Choroid plexus epithelial cell (primary cell): Measurements from ENCODE around the gene WBP2.
A peak's percentile ranks its signal among the peaks of the same experiment; 100 is the strongest.
"Not testable (repeated sequence)": the region's sequence is repeated elsewhere in the genome, so short reads cannot be mapped to it uniquely, and the experiment has no call there.

Experiments used
- DNase-seq: peaks from one replicate; pipeline ENCODE4 v3.0.0-alpha.2; 2010; ENCODE audit warnings: low read depth
- H3K4me3 ChIP-seq: 2 replicates; pipeline ENCODE4 v1.5.1; 2011; ENCODE audit warnings: low read depth, mild to moderate bottlenecking, control low read depth, low read length, moderate library complexity
- TF ChIP-seq, protein P1 (sequence below): conservative IDR thresholded peaks from 2 replicates; pipeline ENCODE4 v1.5.1; 2011; ENCODE audit warnings: low read depth, mild to moderate bottlenecking, control low read depth, inconsistent platforms, low read length, moderate library complexity

The WBP2 gene

DNA sequence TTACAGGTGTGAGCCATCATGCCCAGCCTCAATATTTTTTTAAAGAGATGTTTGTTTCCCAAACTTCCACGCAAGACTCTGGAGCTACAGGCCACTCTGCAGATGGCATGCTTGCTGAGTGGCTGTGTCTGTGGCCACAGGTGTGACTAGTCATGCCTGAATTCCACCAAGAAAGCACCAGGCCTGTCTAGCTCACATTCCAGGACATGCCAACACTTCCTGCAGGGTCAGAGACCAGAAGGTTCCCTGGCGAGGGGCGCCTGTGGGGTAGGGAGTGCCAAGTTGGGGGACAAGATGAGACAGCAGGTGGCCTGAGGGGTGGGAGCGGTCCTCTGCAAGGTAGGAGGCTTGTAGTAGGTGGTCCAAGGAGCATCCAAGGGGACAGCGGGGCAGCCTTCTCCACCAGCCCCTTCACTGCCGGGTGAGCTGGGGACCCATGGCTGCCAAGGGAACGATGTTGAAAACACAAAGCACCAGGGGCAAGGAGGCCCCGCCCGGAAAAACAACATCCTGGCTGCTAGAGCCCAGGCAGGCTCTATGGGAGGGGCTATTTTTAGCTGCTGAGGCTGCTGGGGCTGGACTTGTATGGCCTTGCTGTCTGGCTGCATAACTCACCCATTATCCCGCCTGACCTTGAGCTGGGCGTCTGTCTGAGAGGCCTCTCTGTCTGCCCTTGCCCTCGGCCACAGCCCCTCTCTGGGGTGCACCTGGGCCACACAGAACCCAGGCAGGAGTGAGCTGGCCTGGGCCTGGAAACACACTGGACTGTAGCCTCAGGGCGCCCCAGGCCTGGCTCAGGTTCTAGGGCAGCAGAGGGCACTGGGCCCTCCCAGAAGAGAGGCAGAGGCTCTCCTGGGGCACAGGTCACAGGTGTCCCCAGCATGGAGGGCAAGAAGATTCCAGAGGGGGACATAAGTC is 17.6 kb upstream of the WBP2 start:
- DNase-seq, result peak; percentile 86
- TF ChIP-seq, protein P1, sequence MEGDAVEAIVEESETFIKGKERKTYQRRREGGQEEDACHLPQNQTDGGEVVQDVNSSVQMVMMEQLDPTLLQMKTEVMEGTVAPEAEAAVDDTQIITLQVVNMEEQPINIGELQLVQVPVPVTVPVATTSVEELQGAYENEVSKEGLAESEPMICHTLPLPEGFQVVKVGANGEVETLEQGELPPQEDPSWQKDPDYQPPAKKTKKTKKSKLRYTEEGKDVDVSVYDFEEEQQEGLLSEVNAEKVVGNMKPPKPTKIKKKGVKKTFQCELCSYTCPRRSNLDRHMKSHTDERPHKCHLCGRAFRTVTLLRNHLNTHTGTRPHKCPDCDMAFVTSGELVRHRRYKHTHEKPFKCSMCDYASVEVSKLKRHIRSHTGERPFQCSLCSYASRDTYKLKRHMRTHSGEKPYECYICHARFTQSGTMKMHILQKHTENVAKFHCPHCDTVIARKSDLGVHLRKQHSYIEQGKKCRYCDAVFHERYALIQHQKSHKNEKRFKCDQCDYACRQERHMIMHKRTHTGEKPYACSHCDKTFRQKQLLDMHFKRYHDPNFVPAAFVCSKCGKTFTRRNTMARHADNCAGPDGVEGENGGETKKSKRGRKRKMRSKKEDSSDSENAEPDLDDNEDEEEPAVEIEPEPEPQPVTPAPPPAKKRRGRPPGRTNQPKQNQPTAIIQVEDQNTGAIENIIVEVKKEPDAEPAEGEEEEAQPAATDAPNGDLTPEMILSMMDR, result no peak
- no peak overlapping the region for H3K4me3 ChIP-seq

DNA sequence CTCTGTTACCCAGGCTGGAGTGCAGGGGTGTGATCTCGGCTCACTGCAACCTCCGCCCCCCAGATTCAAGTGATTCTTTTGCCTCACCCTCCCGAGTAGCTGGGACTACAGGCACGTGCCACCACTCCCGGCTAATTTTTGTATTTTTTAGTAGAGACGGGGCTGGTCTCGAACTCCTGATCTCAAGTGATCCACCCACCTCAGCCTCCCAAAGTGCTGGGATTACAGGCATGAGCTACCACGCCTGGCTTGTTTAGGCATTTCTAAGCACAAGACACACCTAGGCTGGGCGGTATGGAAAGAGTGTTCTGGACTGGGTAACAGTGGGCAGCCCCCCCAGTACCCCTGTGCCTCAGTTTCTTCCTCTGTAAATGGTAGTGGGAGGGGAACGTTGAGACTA is 15.1 kb upstream of the WBP2 start:
- H3K4me3 ChIP-seq, DNase-seq: not testable (repeated sequence)

DNA sequence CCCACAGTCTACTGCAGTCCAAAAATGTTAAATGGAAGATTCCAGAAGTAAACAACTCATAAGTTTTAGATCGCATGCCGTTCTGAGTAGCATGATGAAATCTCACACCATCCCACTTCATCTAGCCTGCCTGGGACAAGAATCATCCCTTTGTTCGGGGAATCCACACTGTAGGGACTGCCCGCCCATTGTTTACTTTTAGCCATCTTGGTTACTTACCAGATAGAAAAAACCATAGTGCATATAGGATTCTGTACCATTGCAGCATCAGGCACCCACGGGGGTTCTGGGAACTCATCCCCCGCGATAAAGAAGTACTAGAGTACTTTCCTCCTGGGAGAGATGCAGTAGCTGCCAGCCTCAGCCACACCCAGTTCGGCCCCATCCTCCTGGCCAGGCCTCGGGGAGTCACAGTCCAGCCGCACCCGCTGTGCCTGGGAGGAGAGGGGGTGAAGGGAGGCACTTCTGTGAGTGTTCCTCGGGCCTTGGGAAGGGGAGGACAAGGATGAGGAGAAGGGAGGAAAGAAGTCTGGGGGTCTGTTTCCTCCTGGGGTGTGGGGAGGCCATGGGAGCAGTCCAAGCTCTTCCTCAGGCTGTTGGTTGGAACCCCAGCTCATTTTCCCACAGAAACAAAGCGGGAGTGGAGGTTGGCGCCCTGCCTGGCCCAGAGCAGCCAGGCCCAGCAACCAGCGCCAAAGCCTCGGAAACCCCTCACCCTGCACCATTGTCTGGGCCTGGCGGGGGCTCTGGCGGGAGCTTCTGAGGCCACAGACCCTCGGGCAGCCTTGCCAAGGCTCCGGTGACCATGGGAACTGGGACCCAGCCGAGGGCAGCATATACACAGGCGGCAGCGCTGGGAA is 14.4 kb upstream of the WBP2 start:
- TF ChIP-seq, protein P1, result no peak
- H3K4me3 ChIP-seq, result no peak overlapping the region
- no peak for DNase-seq

DNA sequence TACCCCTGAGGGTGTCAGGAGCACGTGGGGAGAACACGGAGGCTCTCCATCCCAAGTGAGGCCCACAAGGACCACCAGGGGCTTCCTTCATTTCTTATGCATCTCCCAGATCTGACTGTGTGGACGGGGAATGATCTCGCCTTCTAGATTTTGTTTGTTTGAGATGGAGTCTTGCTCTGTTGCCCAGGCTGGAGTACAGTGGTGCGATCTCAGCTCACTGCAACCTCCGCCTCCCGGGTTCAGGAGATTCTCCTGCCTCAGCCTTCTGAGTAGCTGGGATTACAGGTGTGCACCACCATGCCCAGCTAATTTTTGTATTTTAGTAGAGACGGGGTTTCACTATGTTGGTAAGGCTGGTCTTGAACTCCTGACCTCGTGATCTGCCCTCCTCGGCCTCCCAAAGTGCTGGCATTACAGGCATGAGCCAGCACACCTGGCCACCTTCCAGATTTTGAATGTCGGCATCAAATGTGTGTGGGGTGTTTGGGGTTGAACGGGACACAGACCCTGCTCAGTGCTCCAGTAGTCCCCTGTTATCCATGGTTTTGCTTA is 13.7 kb upstream of the WBP2 start:
- H3K4me3 ChIP-seq, DNase-seq: not testable (repeated sequence)

DNA sequence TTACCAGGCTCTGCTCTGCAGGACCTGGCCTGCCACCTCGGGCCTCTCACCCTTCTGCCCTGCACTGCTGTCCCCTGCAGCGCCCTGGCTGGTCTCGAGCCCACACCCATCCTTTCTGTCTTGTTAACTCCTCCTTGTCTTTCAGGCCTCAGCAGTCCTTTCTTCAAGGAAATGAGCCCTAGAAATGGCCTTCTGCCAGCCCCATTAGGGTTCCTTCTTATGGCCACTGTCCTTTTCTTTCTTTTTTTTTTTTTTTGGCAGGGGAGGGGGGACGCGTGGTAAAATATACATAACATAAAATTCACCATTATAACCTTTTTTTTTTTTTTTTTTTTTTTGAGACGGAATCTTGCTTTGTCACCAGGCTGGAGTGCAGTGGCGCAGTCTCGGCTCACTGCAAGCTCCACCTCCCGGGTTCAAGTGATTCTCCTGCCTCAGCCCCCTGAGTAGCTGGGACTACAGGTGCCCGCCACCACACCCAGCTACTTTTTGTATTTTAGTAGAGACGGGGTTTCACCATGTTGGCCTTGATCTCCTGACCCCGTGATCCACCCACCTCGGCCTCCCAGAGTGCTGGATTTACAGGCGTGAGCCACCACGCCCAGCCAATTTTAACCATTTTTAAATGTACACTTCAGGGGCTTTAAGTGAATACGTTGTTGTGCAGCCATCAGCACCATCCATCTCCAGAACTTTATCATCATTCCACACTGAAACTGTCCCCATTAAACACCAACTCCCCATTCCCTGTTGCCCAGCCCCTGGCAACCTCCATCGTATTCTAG is 10.5 kb upstream of the WBP2 start:
- not testable (repeated sequence) for H3K4me3 ChIP-seq, DNase-seq

DNA sequence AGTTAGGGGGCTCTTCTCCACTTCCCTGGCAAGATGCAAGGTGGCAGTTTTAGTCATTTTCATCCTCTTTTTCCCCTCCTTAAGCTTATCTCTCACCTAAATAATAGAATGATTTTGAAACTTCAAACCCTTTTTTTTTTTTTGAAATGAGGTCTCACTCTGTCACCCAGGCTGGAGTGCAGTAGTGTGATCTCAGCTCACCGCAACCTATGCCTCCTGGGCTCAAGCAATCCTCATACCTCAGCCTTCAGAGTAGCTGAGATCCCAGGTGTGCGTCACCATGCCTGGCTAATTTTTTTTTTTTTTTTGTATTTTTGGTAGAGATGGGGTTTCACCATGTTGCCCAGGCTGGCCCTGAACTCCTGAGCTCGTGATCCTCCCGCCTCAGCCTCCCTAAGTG is 9.8 kb upstream of the WBP2 start:
- H3K4me3 ChIP-seq, DNase-seq: not testable (repeated sequence)

DNA sequence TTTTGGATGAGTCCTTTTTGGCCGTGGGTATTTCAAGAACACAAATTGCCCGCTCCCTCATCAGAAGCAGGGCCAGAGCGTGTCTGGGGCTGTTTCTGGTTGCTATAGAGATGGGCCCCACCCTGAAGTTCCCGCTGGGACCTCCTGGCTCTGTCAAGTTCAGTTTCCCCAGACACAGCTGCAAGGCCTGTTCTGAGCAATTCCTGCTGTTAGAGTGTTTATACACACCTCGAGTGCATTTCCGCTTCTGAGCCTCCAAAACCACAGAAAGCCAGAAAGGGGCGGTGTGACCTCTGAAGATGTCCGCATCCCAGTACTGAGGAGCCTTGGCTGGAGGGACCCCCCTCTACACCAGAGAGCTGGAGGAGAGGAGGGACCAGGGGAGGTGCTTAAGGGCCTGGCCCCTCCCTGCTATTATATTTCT is 9.3 kb upstream of the WBP2 start:
- TF ChIP-seq, protein P1, result no peak

DNA sequence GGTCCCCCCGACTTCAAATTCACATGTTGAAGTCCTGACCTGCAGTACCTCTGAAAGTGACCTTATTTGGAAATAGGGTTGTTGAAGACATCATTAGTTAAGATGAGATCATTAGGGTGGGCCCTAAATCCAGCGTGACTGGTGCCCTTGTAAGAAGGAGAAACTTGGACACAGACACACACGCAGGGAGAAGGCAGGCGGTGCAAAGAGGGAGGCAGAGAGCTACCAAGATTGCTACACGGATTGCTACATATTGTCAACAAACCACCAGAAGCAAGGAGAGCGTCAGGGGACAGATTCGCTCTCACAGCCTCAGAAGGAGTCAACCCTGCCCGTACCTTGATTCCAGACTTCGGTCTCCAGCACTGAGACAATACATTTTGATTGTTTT is 6.8 kb upstream of the WBP2 start:
- TF ChIP-seq, protein P1, result no peak
- no peak overlapping the region for H3K4me3 ChIP-seq
- no peak for DNase-seq

More for the DNA sequence above, 9.3 kb upstream of the WBP2 start:
- peak; percentile 97 for DNase-seq
- H3K4me3 ChIP-seq, result no peak overlapping the region

DNA sequence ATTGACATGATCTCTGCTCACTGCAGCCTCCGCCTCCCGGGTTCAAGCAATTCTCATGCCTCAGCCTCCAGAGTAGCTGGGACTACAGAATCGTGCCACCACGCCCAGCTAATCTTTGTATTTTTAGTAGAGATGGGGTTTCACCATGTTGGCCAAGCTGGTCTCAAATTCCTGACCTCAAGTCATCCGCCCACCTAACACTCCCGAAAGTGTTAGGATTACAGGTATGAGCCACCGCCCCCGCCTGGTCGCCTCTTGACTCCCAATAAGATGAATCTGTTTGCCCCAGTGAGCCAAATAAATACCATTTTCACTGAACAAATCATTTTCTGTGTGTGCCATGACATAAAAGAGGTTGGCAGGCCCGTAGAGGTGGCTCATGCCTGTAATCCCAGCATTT is 4.2 kb upstream of the WBP2 start:
- not testable (repeated sequence) for DNase-seq, H3K4me3 ChIP-seq
